A549 (cell line): Measurements from ENCODE around the gene NRBP1.

Experiments
- CHD4 ChIP-seq: fragments of 200-600 bp; sonication (generic); IDR thresholded peaks from 2 replicates; pipeline ENCODE4 v1.6.1; 2016; ENCODE audit warnings: antibody characterized with exemption, mild to moderate bottlenecking, borderline replicate concordance
- RAD21 ChIP-seq, 2 experiments: fragments of >200 bp in 1 of 2; sonication (Bioruptor Twin) in 1 of 2; formaldehyde crosslinking in 1 of 2; IDR thresholded peaks in 1 of 2; conservative IDR thresholded peaks in 1 of 2; 2 replicates in 1 of 2; 3 replicates in 1 of 2; pipeline ENCODE4 v1.6.1; 2012 to 2018; ENCODE audit warnings: inconsistent platforms in 1 of 2
- TF ChIP-seq, protein P1 (sequence below): fragments of >200 bp; sonication (Bioruptor Twin); formaldehyde crosslinking; IDR thresholded peaks from 3 replicates; pipeline ENCODE4 v1.5.1; 2016

DNA sequence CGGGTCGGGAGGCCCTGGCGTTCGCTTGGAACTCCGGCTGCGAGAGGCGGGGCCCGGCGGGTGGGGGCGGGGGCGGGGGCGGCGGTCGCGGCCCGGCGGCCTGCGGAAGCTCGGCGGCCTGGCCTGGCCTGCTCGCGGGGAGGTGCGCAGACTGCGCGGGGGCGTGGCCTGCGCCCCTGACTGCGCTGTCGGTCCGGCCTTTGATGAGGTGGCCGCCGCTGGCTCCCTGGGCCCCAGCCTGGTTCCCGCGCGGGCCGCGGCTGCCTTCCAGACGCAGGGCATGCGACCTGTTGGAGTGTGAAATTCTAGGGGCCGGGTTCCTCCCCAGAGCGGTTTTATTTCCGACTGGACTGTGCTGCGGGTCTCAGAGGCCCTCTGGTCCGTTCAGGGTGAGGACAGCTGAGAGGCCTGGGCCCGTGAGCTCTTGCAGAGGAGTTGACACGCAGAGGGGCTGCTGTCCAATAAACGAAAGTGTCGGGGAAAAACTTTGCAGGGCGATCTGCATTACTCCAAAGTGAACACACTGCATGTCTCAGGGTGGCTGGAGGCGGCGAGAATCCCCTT is 629 bp downstream of the NRBP1 start:
- no peak for TF ChIP-seq CHD4
- TF ChIP-seq, protein P1, sequence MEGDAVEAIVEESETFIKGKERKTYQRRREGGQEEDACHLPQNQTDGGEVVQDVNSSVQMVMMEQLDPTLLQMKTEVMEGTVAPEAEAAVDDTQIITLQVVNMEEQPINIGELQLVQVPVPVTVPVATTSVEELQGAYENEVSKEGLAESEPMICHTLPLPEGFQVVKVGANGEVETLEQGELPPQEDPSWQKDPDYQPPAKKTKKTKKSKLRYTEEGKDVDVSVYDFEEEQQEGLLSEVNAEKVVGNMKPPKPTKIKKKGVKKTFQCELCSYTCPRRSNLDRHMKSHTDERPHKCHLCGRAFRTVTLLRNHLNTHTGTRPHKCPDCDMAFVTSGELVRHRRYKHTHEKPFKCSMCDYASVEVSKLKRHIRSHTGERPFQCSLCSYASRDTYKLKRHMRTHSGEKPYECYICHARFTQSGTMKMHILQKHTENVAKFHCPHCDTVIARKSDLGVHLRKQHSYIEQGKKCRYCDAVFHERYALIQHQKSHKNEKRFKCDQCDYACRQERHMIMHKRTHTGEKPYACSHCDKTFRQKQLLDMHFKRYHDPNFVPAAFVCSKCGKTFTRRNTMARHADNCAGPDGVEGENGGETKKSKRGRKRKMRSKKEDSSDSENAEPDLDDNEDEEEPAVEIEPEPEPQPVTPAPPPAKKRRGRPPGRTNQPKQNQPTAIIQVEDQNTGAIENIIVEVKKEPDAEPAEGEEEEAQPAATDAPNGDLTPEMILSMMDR, result no peak
- no peak for TF ChIP-seq RAD21 (conservative IDR thresholded peaks at IDR 0.05 in 1 of 2, IDR thresholded peaks at IDR 0.05 in 1 of 2)
